Measurements from ENCODE around the gene NXPH2.

- TF ChIP-seq CTCF (IDR thresholded peaks at IDR 0.05) (no peak), ZBTB33 (IDR thresholded peaks at IDR 0.05; ENCODE audit: borderline replicate concordance, low read depth) (no peak), MAX (IDR thresholded peaks at IDR 0.05; ENCODE audit: low read depth) (no peak), YY1 (IDR thresholded peaks at IDR 0.05; ENCODE audit: low read depth) (no peak), EZH2phosphoT487 (IDR thresholded peaks at IDR 0.05; ENCODE audit: borderline replicate concordance, low read depth) (no peak)
Measured at GRCh38 chr2:138724327-138724726, 55.9 kb downstream of the NXPH2 start.
